CD4-positive, alpha-beta T cell treated with Interleukin-6 at 100 ng/mL for 8 hours (primary cell): ENCODE data around the gene GPX5.

Experiments
- DNase-seq: peaks from one replicate; pipeline ENCODE4 v3.0.0-alpha.2; 2020; ENCODE audit warnings: mixed read lengths, low spot score

GPX5 gene

DNA sequence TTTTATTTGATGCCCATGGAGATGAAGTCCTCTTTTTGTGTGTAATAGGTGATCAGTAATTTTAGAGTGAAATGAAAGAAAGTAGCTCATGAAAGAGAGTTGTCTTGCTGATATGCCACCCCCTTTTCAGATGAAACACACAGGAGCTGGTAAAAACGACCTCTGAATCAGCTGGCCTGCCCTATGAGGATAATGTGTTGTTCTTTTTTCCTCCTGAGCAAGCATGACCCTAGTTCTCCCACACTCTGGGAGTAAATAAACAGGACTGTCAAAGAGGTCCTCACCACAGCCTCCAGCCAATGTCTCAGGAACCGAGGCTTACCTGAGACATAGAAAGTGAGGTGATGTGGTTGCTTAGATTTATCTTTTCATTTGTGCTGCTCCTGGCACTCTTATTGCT lies 29.5 kb downstream of the GPX5 start:
- no peak for DNase-seq

DNA sequence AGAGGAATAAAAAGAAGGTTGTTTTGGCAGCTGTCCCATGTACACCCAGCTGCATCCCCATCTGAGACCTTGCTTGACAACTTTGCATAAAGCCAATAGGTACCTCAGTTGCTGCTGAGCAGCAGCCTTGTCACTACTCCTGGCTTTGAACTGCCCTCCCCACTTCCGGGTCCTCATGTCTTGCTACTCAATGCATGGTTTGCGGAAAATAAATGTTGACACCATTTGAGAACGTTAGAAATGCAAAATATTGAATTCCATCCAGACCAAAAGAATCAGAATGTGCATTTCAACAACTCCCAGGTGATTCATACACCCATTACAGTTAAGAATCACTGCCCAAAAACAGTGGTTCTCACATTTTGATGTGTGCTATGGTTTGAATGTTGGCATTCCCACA lies 32.9 kb downstream of the GPX5 start:
- DNase-seq: no peak

DNA sequence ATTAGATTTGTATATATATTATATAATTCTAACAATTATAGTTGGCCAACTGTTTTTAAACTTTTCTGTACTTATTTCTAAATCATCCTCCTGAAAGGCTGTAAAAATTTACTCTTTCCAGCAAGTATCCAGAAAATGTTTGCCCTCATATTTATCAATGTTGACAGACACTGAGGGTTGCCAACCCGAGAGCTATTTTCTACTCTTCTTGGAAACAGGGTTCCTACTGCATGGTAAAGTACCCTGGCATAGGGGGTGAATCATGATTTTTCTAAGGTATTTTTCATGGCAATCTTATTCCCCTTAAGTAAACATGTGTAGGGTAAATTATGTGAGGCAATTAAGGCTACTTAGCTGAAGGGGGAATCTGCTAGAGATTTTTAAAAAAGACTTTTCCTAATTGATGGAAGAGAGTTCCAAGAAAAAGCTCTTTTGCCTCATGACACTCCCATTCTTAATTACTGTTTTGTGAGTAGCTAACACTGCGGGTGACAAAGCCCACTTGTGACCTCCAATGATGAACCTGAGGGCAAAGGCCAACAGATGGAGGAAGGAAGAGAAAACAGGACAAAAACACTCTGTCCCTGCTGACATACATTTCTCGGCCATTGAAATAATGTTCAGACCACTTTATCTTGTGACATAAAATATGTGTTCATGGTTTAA lies 37.9 kb downstream of the GPX5 start:
- no peak for DNase-seq

DNA sequence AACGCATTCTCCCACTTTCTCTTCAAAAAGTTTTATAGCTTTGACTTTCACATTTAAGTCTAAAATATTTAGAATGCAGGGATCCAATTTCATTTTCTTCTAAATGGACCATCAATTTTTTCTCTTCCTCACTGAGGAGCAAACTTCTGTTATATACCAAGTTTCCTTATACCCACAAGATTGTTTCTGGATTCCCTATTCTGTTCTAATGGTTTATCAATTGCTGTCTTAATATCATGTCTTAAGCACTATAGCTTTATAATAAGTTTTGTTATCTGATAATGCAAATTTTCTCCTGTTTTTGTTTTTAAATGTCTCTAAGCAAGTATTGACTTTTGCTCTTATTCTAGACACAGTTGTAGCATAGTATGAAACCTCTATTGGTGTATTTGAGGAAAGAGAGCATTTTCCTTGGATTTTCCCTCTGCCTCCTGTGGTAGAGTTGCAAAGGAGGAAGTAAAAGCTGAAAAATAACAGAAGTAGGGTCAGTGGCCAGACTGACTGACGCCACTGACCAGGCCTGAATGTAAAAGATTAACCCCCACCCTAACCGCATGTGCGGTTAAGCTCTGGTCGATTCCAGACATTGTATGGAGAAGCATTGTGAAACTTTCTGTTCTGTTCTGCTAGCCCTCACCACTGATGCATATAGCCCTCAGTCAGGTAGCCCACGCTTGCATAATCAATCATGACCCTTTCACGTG lies 40.3 kb downstream of the GPX5 start:
- DNase-seq: no peak

DNA sequence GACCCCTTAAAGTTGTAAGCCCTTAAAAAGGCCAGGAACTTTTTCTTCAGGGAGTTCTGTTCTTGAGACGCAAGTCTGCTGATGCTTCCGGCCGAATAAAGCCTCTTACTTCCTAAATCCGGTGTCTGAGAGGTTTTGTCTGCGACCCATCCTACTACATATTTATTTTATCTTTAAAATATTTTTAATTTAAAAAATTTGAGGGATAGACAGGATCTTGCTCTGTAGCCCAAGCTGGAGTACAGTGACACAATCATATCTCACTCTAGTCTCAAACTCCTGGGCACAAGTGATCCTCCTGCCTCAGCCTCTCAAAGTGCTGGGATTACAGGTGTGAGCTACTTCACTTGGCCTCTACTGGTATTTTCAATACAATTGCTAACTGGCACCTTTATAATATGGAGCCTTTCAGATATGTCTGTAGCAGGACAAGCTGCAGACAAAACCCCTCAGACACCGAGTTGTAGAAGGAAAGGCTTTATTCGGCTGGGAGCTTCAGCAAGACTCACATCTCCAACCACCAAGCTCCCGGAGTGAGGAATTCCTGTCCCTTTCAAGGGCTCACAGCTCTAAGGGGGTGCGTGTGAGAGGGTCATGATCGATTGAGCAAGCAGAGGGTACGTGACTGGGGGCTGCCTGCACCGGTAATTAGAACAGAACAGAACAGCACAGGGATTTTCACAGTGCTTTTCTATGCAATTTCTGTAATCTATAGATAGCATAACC lies 41.0 kb downstream of the GPX5 start:
- DNase-seq: no peak

DNA sequence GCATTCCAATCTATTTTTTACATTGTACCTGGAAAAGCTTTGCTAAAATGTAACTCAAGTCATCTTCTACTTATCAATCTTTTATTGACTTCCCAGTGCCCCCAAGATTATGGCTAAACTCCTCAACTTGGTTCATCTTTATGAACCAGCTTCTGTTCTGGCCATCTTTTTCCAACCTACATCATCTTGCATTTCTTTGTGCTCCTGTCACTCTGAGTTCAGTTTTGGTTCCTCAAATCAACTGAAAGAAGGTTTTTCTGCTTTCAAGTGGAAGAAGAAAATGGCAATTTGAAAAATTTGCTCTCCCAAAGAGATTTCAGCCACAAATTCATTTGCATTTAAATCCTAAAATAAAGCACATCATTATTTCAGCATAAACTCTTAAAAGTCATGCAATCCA lies 41.8 kb downstream of the GPX5 start:
- no peak for DNase-seq

DNA sequence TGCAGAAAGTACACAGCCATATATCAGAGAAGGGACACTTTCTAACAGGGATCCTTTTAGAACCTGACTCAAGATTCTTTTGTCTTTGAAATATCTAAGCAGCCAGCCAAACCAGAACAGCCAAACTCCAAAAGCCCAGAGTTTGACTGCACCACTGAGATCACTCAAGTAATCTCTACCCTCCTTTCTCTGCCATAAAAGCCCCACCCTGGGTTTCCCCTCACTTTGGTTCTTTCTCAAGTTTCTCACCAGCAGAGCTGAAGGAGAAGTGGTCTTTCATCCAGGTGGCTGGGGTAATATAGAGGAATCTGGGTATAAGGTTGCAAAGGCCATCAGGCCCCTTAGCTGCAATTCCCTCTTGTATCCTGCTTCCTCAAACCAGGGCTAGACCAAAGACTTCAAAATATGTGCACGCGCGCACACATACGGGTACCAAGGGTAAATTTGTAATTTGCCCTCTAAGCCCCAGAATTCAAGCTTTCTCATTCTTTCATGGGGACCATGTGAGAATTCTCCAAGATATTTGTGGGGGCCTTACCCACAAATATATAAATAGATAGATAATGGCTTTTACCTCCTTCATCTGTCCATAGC lies 42.9 kb downstream of the GPX5 start:
- no peak for DNase-seq

DNA sequence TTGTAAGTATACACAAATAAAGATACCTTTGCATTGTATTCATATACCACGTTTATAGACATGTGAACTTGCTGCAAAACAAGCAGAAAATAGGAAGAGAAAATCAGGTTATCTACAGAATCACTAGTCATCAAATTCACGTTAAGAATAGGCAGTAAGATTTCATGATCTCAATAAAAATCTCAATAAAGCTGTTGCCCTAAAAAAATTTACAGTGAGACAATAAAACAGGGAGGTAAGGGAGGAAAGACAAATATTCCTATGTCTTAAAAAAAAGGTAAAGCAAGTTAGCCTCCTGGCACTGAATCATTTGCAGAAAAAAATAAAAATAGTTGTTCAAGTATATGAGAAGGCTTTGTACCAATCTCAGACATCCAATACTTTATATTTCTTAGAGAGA lies 44.1 kb downstream of the GPX5 start:
- no peak for DNase-seq

DNA sequence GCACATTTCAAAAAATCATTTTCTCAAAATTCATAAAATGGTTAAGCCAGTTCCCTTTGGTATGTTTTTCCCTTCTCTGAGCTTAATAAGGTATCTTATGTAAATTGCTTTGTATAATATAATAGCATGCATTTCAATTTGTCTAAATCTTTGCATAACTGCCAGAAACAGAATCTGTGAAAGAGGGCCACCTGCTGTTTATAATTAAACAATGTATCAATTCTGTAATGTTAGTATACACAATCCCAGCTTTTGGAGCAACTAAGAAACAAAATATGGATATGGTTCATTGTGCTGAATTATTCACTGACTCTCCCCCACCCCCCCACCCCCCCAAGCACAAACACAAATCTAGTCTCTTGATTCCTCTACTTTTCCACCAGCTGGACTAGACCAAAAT lies 54.8 kb downstream of the GPX5 start:
- no peak for DNase-seq

DNA sequence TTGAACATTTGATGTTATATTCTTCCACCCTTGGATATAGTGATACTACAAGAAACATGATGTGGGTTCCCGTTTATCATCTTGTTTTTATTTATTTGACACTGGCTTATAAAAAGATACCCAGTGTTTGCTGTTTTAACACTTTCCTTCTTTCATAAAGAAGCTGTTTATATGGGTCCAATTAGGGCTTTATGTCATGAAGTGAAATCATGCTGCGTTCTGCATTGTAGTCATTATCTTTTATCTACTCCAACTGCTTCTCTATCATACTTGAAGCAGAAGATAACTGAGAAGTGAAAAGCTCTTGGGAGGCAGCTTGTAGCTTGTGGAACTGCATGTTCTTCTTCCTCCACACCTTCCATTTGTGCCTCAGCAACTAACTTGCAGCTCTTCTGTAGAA lies 57.8 kb downstream of the GPX5 start:
- DNase-seq: no peak
